HG03095 (cell line): ENCODE data around the gene FHIP2A.
"Not testable (repeated sequence)": the region's sequence is repeated elsewhere in the genome, so short reads cannot be mapped to it uniquely, and the experiment has no call there.

ENCODE experiments used
- ATAC-seq: cut with Tn5 transposase; IDR thresholded peaks from one replicate; pipeline ENCODE4 v1.9.1; 2021; ENCODE audit warnings: moderate library complexity; ENCODE audit not compliant: unreplicated experiment

Gene FHIP2A

DNA sequence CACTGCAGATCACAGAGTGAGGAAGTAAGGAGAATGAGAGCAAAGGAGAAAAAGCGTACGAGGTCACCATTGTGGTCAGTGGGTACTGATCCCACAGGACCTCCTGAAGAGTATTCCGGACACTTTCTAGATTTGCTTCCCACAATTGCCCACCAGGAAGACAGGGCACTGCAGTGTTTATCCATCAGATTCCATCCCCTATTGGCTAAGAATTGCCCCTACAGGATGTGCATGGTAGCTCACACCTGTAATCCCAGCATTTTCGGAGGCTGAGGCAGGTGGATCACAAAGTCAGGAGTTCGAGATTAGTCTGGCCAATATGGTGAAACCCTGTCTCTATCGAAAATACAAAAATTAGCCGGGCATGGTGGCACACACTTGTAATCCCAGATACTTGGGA lies 5.3 kb upstream of the FHIP2A start:
- no peak for ATAC-seq

GRCh38 chr10:114819322-114819721 lies 2.3 kb upstream of the FHIP2A start:
- ATAC-seq, result no peak

DNA sequence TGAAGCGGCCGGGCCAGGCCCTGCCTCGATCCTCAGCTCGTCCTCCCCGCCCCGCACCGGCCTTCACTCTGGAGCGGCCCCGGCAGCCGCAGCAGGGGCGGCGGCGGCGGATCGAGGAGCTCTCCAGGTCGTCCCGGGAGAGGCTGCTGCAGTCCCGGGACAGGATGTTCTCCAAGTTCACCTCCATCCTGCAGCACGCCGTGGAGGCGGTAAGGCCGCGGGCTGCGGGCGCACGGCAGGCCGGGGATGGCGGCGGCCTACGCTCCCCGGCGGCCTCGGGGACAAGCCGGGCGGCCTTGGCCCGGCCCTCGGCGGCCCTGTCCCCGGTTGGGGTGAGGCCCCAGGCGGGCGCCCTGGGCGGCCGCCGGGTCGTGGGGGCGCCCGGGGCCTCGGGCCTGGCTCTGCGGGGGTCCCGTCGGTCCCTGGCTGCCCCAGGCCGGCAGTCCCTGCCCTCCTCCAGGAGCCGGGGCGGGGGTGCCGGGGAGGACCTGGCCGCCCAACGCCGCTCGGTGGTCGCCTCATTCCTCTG lies 399 bp downstream of the FHIP2A start:
- ATAC-seq, result peak; percentile 30

DNA sequence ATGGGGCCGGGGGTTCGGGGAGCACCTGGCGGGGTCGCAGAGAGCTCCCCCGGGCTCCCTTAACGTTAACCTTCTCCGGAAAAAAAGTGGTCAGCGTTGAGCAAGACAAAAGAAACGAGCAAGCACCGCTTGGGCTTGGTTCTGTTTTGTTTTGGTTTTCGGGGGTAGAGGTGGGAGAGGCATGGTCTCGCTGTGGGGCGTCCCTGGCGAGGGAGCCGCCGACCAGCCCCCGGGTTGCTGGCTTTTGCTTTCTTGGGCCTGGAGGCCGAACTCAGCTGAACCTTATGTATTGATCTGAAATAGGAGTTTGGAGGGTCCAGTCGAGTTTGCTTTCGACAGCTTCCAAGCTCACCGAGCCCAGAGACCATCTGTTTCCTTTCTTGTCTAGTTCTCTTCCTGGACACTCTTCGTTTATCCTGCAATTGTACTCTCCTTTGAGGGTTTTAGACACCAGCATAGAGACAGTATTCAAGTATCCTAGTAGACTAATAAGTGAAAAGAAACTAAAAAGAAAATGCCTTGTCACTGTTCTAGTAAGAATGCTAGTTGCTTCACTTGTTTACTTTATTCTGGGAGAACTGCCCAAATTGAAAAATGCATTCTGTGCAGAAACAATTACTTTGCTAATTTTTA lies 980 bp downstream of the FHIP2A start:
- ATAC-seq, result peak; percentile 21

- ATAC-seq, result no peak
Measured at GRCh38 chr10:114823077-114823463, 1.5 kb downstream of the FHIP2A start.

- ATAC-seq, result no peak
Measured at GRCh38 chr10:114824391-114824790, 2.8 kb downstream of the FHIP2A start.

GRCh38 chr10:114825513-114826253 lies 4.1 kb downstream of the FHIP2A start:
- ATAC-seq, result peak; percentile 52

GRCh38 chr10:114829160-114829909 lies 7.8 kb downstream of the FHIP2A start:
- ATAC-seq, result no peak

- no peak for ATAC-seq
Measured at GRCh38 chr10:114831186-114831867, 9.7 kb downstream of the FHIP2A start.

GRCh38 chr10:114837690-114838089 lies 16.1 kb downstream of the FHIP2A start:
- no peak for ATAC-seq

DNA sequence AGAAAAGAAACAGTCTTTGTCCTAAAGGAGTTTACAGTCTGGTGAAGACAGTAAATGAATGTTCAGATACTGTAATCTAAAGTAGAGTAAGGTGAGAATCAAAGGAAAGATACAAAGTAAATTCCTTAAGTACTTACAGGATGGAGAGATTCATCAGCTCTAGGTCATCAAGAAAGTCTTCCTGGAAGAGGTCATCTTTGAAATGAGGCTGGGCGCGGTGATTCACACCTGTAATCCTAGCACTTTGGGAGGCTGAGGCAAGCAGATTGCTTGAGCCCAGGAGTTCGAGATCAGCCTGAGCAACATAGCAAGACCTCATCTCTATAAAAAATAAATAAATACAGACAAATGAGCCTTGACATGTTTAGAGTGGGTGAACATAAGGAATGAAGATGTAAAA lies 18.3 kb downstream of the FHIP2A start:
- ATAC-seq, result no peak

DNA sequence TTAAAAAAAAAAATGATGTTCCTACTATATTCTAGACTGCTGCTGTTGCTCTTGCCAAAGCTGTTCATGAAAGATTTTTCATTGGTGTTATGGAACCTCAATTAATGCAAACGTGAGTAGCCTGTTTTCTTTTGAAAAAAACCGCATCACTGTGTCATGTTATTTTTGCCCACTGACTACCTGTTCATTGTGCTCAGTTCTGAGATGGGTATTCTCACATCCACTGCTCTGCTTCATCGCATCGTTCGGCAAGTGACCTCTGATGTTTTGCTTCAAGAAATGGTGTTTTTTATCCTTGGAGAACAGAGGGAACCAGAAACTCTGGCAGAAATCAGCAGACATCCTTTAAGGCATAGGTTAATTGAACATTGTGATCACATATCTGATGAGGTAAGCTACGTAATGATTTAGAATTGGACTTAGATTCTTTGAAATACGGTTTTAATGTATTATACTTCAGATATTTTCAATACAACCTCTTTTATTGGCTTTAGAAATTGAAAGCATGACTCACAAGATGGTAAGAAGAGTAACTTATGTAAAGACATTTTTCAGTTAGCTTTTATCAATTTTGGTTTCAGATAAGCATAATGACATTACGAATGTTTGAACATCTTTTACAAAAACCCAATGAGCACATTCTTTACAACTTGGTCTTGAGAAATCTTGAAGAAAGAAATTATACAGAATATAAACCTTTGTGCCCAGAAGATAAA lies 24.6 kb downstream of the FHIP2A start:
- ATAC-seq, result no peak

GRCh38 chr10:114847517-114847916 lies 25.9 kb downstream of the FHIP2A start:
- not testable (repeated sequence) for ATAC-seq

DNA sequence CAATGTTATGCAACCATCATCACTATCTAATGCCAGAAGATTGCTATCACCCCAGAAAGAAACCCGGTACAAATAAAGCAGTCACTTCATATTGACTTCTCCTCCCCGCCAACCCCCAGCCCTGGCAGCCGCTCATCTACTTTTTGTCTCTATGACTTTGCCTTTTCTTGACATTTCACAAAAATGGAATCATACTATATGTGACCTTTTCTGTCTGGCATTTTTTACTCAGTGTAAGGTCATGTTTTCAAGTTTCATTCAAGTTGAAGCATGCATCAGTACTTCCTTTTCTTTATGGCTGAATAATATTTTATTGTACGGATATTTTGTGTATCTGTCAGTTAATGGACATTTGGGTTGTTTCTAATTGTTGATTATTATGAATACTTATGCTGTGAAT lies 28.1 kb downstream of the FHIP2A start:
- ATAC-seq, result no peak

GRCh38 chr10:114850126-114850525 lies 28.5 kb downstream of the FHIP2A start:
- ATAC-seq, result no peak

- ATAC-seq, result no peak
Measured at GRCh38 chr10:114851336-114851735, 29.8 kb downstream of the FHIP2A start.

DNA sequence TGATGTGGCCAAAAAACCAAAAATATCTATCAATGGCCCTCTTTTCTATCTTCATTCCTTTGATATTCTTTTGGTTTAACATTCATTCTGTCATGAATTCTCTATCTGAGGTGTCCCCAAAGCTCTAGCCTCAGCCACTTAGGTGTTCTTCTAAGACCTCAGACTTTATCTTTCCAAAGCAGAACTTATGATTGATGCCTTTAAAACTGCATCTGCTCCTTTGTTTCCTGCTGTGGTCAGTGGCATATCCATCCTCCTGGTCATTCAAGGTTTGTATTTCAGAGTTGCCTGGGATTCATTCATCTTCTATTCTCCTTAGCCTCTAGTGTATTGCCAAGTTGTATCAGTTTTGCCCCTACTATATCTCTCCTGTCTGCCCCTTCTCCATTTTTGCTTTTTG lies 30.6 kb downstream of the FHIP2A start:
- no peak for ATAC-seq

DNA sequence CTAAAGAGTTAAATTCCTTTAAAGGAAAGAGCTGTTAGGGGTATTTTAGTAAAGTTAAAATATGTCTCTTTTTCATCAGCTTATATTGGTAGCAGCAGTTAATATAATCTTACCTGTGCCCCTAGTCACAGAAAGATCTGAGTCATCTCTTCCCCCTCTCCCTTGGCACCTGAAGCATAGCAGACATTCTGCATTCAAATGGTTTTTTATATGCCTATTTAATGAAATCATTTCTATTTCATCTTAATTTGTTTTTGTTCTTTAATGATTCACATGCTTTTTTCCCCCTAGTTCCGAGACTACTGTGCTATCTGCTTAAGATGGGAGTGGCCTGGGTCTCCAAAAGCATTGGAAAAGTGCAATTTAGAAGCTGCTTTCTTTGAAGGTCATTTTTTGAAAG lies 33.3 kb downstream of the FHIP2A start:
- ATAC-seq, result no peak

DNA sequence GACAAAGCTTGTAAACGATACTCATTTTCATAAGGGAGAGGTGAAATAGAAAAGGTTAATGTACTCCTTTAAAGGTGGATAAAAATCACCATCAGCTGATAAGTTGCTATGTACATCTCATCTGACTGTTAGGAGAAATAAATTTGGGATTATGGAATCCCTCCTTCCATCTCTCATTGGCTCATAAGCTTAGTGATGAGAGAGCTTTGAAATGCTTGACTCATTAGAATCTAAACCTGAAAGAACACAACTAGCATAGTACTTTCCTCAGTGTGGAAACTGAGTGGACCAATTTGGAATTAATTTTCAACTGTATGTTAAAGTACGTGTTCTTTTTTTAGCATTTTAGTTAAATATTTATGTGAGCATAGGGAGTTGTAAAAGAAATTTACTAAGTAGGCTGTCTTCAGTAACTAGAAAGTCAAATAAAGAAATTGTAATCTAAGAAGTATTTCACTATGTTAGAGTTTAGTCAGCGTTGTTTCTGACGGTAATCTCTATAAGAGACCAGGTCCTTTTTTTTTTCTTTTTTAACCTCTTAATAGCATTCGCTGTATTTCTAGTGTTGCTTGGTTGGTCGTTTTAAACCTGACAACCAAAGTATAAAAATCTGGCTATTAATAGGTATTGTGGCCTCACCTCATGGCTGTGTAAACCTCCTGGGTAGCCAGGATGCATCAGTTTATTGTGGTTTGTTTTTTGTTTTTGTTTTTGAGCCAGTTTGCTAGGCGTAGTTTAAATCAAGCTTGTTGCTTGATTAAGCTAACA lies 34.4 kb downstream of the FHIP2A start:
- no peak for ATAC-seq
